Body of pancreas (tissue), 4 donors: ENCODE data around the gene TPRA1. TPM values are rescaled to one million over a fixed set of nuclear protein-coding genes. Genes with fewer than 3 reads are reported as not detected.

Experiments used
- ATAC-seq: fragments of 150-250 bp; one replicate; pipeline ENCODE4 v1.9.1; 2016
- DNase-seq, 4 donors: peaks; one replicate each; pipeline ENCODE4 v3.0.0-alpha.2; 2019
- H3K27ac ChIP-seq, 4 donors: fragments of 200-600 bp; sonication (generic); 1 replicate in 3 of 4; 2 replicates in 1 of 4; pipeline versions ENCODE4 v1.5.1 to v1.6.1; 2016 to 2019; ENCODE audit warnings: mild to moderate bottlenecking in 1 of 4, mixed read lengths in 1 of 4, moderate library complexity in 1 of 4
- H3K27me3 ChIP-seq, 2 donors: fragments of 200-600 bp; sonication (generic); one replicate each; pipeline ENCODE4 v1.6.0; 2016; ENCODE audit warnings: mild to moderate bottlenecking in 1 of 2
- H3K36me3 ChIP-seq, 2 donors: fragments of 200-600 bp; sonication (generic); replicated peaks in 1 of 2; 2 replicates each; pipeline ENCODE4 v1.5.1; 2016; ENCODE audit warnings: low read depth in 2 of 2; ENCODE audit not compliant: insufficient read depth in 1 of 2
- H3K4me1 ChIP-seq: fragments of 200-600 bp; sonication (generic); one replicate; pipeline ENCODE4 v1.6.0; 2016
- H3K4me3 ChIP-seq, 2 donors: fragments of 200-600 bp; sonication (generic); 1 replicate in 1 of 2; 2 replicates in 1 of 2; pipeline ENCODE4 v1.5.1; 2016 to 2019
- H3K9me3 ChIP-seq, 3 donors: fragments of 200-600 bp; sonication (generic); 1 replicate in 2 of 3; 2 replicates in 1 of 3; pipeline ENCODE4 v1.5.1; 2016
- POLR2A ChIP-seq, 3 donors: fragments of 450-650 bp; IDR thresholded peaks; one replicate each; pipeline ENCODE4 v1.6.1; 2016; ENCODE audit warnings: antibody characterized with exemption in 3 of 3, mild to moderate bottlenecking in 2 of 3
- WGBS, 2 donors: methylation state at CpG; one replicate each; pipeline ENCODE4 v1.1.5; 2017; 5-methylcytosine and 5-hydroxymethylcytosine counted together
- intact Hi-C: fragments of 100-400 bp; cut with DNase I; formaldehyde crosslinking; loops from one replicate; pipeline ENCODE4 v1.15.1; 2023
- microRNA-seq, 2 donors: library from miRNA; unstranded; fragments of <30 nt; microRNA quantifications; one replicate each; pipeline ENCODE4, GENCODE V29; 2016; ENCODE audit warnings: borderline number of aligned reads in 2 of 2, borderline replicate concordance in 2 of 2
- small RNA-seq: library from RNA; depleted of rRNA; stranded (forward); fragments of <200 nt; gene quantifications from one replicate; pipeline ENCODE3, GENCODE V24; 2016
- total RNA-seq, 2 donors: library from RNA; depleted of rRNA; stranded (reverse); fragments of >200 nt; gene quantifications; one replicate each; pipeline ENCODE4 v1.1.0, GENCODE V29; 2016
- TF ChIP-seq, protein P1 (sequence below), 7 experiments: fragments of 450-650 bp in 4 of 7; fragments of 200-600 bp in 3 of 7; sonication (generic) in 3 of 7; IDR thresholded peaks; one replicate each; pipeline ENCODE4 v1.5.1; 2016 to 2019; ENCODE audit warnings: antibody characterized with exemption in 7 of 7

The TPRA1 gene
- total RNA-seq, 2 donors from 2014 or later = 31.4 to 31.6 TPM

DNA sequence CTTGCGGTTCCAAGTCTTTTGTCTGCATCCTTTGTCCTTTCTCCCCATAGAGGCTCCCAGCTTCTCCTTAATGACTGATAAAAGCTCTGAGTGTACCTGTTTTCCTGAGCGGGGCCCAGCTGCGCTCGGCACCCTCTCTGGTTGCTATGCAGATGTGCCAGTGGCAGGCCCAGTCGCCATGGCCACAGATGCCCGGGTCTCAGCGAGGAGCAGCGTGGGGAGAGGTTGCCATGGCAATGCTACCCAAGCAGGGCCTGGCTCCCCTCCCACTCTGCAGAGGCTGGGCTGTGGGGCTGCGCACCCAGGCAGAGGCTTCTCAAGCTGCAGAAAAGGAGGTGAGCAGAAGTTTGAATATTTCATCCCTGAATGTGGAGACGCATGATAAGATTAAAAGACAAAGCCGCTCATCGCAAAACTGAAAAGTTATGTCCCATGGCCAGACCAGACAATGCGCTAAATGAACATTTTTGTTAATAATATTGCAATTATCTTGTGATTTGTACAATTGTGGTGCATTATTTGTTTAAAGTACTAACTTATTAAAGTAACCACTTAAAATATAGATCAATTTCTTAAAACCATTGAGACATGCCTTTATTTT lies 66.1 kb downstream of the TPRA1 start:
- Histone ChIP-seq H3K4me3 (no peak overlapping the region), H3K4me1 (no peaks in the 10 kb centered on the region), H3K27me3 (peaks cover 0 to 4% of the 10 kb centered on the region in 2 donors), H3K36me3 (no peaks in the 10 kb centered on the region), H3K9me3 (no peaks in the 10 kb centered on the region), H3K27ac (no peak overlapping the region)
- TF ChIP-seq, protein P1, sequence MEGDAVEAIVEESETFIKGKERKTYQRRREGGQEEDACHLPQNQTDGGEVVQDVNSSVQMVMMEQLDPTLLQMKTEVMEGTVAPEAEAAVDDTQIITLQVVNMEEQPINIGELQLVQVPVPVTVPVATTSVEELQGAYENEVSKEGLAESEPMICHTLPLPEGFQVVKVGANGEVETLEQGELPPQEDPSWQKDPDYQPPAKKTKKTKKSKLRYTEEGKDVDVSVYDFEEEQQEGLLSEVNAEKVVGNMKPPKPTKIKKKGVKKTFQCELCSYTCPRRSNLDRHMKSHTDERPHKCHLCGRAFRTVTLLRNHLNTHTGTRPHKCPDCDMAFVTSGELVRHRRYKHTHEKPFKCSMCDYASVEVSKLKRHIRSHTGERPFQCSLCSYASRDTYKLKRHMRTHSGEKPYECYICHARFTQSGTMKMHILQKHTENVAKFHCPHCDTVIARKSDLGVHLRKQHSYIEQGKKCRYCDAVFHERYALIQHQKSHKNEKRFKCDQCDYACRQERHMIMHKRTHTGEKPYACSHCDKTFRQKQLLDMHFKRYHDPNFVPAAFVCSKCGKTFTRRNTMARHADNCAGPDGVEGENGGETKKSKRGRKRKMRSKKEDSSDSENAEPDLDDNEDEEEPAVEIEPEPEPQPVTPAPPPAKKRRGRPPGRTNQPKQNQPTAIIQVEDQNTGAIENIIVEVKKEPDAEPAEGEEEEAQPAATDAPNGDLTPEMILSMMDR (IDR thresholded peaks at IDR 0.05) = no peak
- TF ChIP-seq POLR2A (IDR thresholded peaks at IDR 0.05) = no peak
- ATAC-seq = no peak
- DNase-seq = peak in 3 of 4 donors; percentile 52 to 67 (median 62)
- 49 to 52% methylated on average over 13 of the region's 13 CpGs for WGBS, 2 donors
- intact Hi-C loops = no loop called here

Small RNA genes within 50 kb of the gene (microRNA-seq; reads per million reads assigned to microRNA genes)
- gene MIR6825 (0 to 0.45 reads per million in 2 donors), gene MIR7976 (0.45 to 0.93 reads per million in 2 donors)

Small RNA genes within 50 kb of the gene (small RNA-seq; reads per million reads assigned to genes)
- not detected for gene AC084035.1
- not detected for gene MIR6825
- not detected for gene MIR7976

Other genes with a start within 250 kb of the TPRA1 start
- 1 to 10 TPM; 3.9 to 5.9 TPM for gene MCM2, start 7.7 kb upstream of the TPRA1 start, total RNA-seq
- gene PODXL2, start 38.5 kb upstream of the TPRA1 start, total RNA-seq = 10 to 100 TPM in 1 of 2 donors, 1 to 10 TPM in 1; 8.3 to 14.2 TPM
- 10 to 100 TPM; 21.4 to 34.0 TPM for gene ABTB1, start 82.2 kb upstream of the TPRA1 start, total RNA-seq
- 10 to 100 TPM; 14.8 to 20.2 TPM for gene MGLL, start 231.8 kb upstream of the TPRA1 start, total RNA-seq